Subcutaneous abdominal adipose tissue (tissue), 5 donors: Measurements from ENCODE around the gene LYAR.
"Not testable (repeated sequence)": the region's sequence is repeated elsewhere in the genome, so short reads cannot be mapped to it uniquely, and the experiment has no call there.

Source experiments
- H3K27ac ChIP-seq: one replicate; pipeline ENCODE4 v1.7.0; 2013; ENCODE audit warnings: low read depth, mild to moderate bottlenecking, inconsistent platforms, low read length, moderate library complexity
- H3K27me3 ChIP-seq, 5 donors: one replicate each; pipeline ENCODE4 v1.7.0; 2013; ENCODE audit warnings: low read length in 5 of 5, inconsistent platforms in 1 of 5; ENCODE audit not compliant: control insufficient read depth in 5 of 5, insufficient read depth in 4 of 5
- H3K36me3 ChIP-seq, 5 donors: one replicate each; pipeline ENCODE4 v1.7.0; 2013; ENCODE audit warnings: low read length in 5 of 5; ENCODE audit not compliant: control insufficient read depth in 5 of 5, insufficient read depth in 5 of 5
- H3K4me1 ChIP-seq, 5 donors: one replicate each; pipeline ENCODE4 v1.7.0; 2013; ENCODE audit warnings: low read length in 5 of 5, mild to moderate bottlenecking in 3 of 5, moderate library complexity in 1 of 5; ENCODE audit not compliant: control insufficient read depth in 5 of 5, insufficient read depth in 5 of 5
- H3K4me3 ChIP-seq, 5 donors: one replicate each; pipeline ENCODE4 v1.7.0; 2013; ENCODE audit warnings: low read length in 5 of 5, low read depth in 1 of 5
- H3K9ac ChIP-seq, 5 donors: one replicate each; pipeline ENCODE4 v1.7.0; 2013; ENCODE audit warnings: low read length in 5 of 5, mild to moderate bottlenecking in 4 of 5, moderate library complexity in 3 of 5
- H3K9me3 ChIP-seq, 5 donors: one replicate each; pipeline ENCODE4 v1.7.0; 2013; ENCODE audit warnings: low read length in 5 of 5; ENCODE audit not compliant: control insufficient read depth in 5 of 5
- donor health status: healthy.
- donor health status: healthy.
- donor health status: healthy.
- donor health status: healthy.
- donor health status: healthy.

Gene LYAR

GRCh38 chr4:4269856-4270255 is 20.1 kb downstream of the LYAR start:
- Histone ChIP-seq H3K4me1 (no peaks in the 10 kb centered on the region), H3K36me3 (peaks cover 10 to 70% (median 55%) of the 10 kb centered on the region in 5 donors), H3K27ac (no peak overlapping the region), H3K9me3 (no peaks in the 10 kb centered on the region), H3K9ac (no peak overlapping the region), H3K27me3 (no peaks in the 10 kb centered on the region), H3K4me3 (no peak overlapping the region)

- Histone ChIP-seq H3K9ac (no peak overlapping the region), H3K27ac (no peak overlapping the region), H3K9me3 (no peaks in the 10 kb centered on the region), H3K36me3 (peaks cover 10 to 64% (median 50%) of the 10 kb centered on the region in 5 donors), H3K27me3 (no peaks in the 10 kb centered on the region), H3K4me1 (no peaks in the 10 kb centered on the region), H3K4me3 (no peak overlapping the region)
Measured at GRCh38 chr4:4269331-4269731, 20.6 kb downstream of the LYAR start.

- no peaks in the 10 kb centered on the region for H3K27me3 ChIP-seq
- no peak overlapping the region for H3K27ac ChIP-seq
- no peaks in the 10 kb centered on the region for H3K9me3 ChIP-seq
- H3K4me3 ChIP-seq = no peak overlapping the region
- H3K4me1 ChIP-seq = no peaks in the 10 kb centered on the region
- peaks cover 10 to 59% (median 47%) of the 10 kb centered on the region in 5 donors for H3K36me3 ChIP-seq
- H3K9ac ChIP-seq = no peak overlapping the region
Measured at GRCh38 chr4:4268776-4269175, 21.2 kb downstream of the LYAR start.

GRCh38 chr4:4267981-4268380 is 22.0 kb downstream of the LYAR start:
- Histone ChIP-seq H3K9ac (no peak overlapping the region), H3K27ac (no peak overlapping the region), H3K4me3 (no peak overlapping the region), H3K4me1 (no peaks in the 10 kb centered on the region), H3K27me3 (no peaks in the 10 kb centered on the region), H3K36me3 (peaks cover 10 to 51% (median 41%) of the 10 kb centered on the region in 5 donors), H3K9me3 (no peaks in the 10 kb centered on the region)

GRCh38 chr4:4260185-4260751 is 29.7 kb downstream of the LYAR start:
- no peaks in the 10 kb centered on the region for H3K9me3 ChIP-seq
- H3K4me3 ChIP-seq = no peak overlapping the region
- no peak overlapping the region for H3K27ac ChIP-seq
- H3K4me1 ChIP-seq = peaks cover 0 to 10% (median 4%) of the 10 kb centered on the region in 5 donors
- peaks cover 0 to 3% (median 0%) of the 10 kb centered on the region in 5 donors for H3K27me3 ChIP-seq
- H3K9ac ChIP-seq = peak overlapping the region in 2 of 5 donors; percentile 2 to 39
- no peaks in the 10 kb centered on the region for H3K36me3 ChIP-seq

- H3K4me3 ChIP-seq = no peak overlapping the region
- no peaks in the 10 kb centered on the region for H3K9me3 ChIP-seq
- H3K4me1 ChIP-seq = peaks cover 0 to 10% (median 4%) of the 10 kb centered on the region in 5 donors
- peaks cover 0 to 6% (median 0%) of the 10 kb centered on the region in 5 donors for H3K27me3 ChIP-seq
- H3K9ac ChIP-seq = peak overlapping the region in 3 of 5 donors; percentile 2 to 41 (median 39)
- no peak overlapping the region for H3K27ac ChIP-seq
- no peaks in the 10 kb centered on the region for H3K36me3 ChIP-seq
Measured at GRCh38 chr4:4259484-4260100, 30.4 kb downstream of the LYAR start.

GRCh38 chr4:4257705-4258104 is 32.2 kb downstream of the LYAR start:
- not testable (repeated sequence) for H3K36me3 ChIP-seq, H3K9me3 ChIP-seq, H3K9ac ChIP-seq, H3K27ac ChIP-seq, H3K27me3 ChIP-seq, H3K4me3 ChIP-seq
- peaks cover 0 to 10% (median 4%) of the 10 kb centered on the region in 5 donors for H3K4me1 ChIP-seq

GRCh38 chr4:4256799-4257198 is 33.2 kb downstream of the LYAR start:
- Histone ChIP-seq H3K9me3 (no peaks in the 10 kb centered on the region), H3K4me1 (peaks cover 0 to 10% (median 4%) of the 10 kb centered on the region in 5 donors), H3K4me3 (no peak overlapping the region), H3K27ac (no peak overlapping the region), H3K9ac (no peak overlapping the region), H3K36me3 (no peaks in the 10 kb centered on the region), H3K27me3 (peaks cover 0 to 6% (median 0%) of the 10 kb centered on the region in 5 donors)

GRCh38 chr4:4254666-4255065 is 35.3 kb downstream of the LYAR start:
- Histone ChIP-seq H3K4me1 (peaks cover 0 to 10% (median 4%) of the 10 kb centered on the region in 5 donors), H3K4me3 (no peak overlapping the region), H3K36me3 (no peaks in the 10 kb centered on the region), H3K9ac (no peak overlapping the region), H3K9me3 (no peaks in the 10 kb centered on the region), H3K27me3 (peaks cover 0 to 10% (median 2%) of the 10 kb centered on the region in 5 donors), H3K27ac (no peak overlapping the region)

GRCh38 chr4:4254199-4254598 is 35.8 kb downstream of the LYAR start:
- Histone ChIP-seq H3K27me3 (peaks cover 0 to 10% (median 2%) of the 10 kb centered on the region in 5 donors), H3K36me3 (no peaks in the 10 kb centered on the region), H3K4me3 (no peak overlapping the region), H3K4me1 (peaks cover 0 to 6% (median under 1%) of the 10 kb centered on the region in 5 donors), H3K9me3 (no peaks in the 10 kb centered on the region), H3K27ac (no peak overlapping the region), H3K9ac (no peak overlapping the region)
